Loucy (cell line): ENCODE results near the gene DSCAML1.
"Not testable (repeated sequence)": the region's sequence is repeated elsewhere in the genome, so short reads cannot be mapped to it uniquely, and the experiment has no call there.

ENCODE experiments used
- H2AFZ ChIP-seq: fragments of 200-600 bp; sonication (generic); 2 replicates; pipeline ENCODE4 v1.6.0; 2016; ENCODE audit warnings: antibody characterized with exemption, mild to moderate bottlenecking, low read length, moderate library complexity
- H3F3A ChIP-seq: fragments of 200-600 bp; 2 replicates; pipeline ENCODE4 v1.6.0; 2016; ENCODE audit warnings: antibody characterized with exemption, low read depth, mild to moderate bottlenecking
- H3K27me3 ChIP-seq: fragments of 200-600 bp; sonication (generic); 2 replicates; pipeline ENCODE4 v1.6.1; 2014; ENCODE audit warnings: low read length, mild to moderate bottlenecking; ENCODE audit not compliant: insufficient read depth, poor library complexity, severe bottlenecking
- H3K36me3 ChIP-seq: fragments of 200-600 bp; sonication (generic); 2 replicates; pipeline ENCODE4 v1.6.1; 2016; ENCODE audit warnings: low read length; ENCODE audit not compliant: insufficient read depth
- H3K4me1 ChIP-seq: fragments of 200-600 bp; sonication (generic); 2 replicates; pipeline ENCODE4 v1.5.1; 2014; ENCODE audit warnings: low read length, mild to moderate bottlenecking; ENCODE audit not compliant: insufficient read depth, poor library complexity, severe bottlenecking
- H3K4me2 ChIP-seq: fragments of 200-600 bp; sonication (generic); 2 replicates; pipeline ENCODE4 v1.6.0; 2014; ENCODE audit warnings: antibody characterized with exemption, low read length, low read depth, mild to moderate bottlenecking; ENCODE audit not compliant: poor library complexity, severe bottlenecking
- H3K4me3 ChIP-seq: fragments of 200-600 bp; sonication (generic); 2 replicates; pipeline ENCODE4 v1.5.1; 2014; ENCODE audit warnings: low read length, mild to moderate bottlenecking, mixed read lengths; ENCODE audit not compliant: poor library complexity, severe bottlenecking
- H3K79me2 ChIP-seq: fragments of 200-600 bp; sonication (generic); 2 replicates; pipeline ENCODE4 v1.6.1; 2014; ENCODE audit warnings: low read length; ENCODE audit not compliant: insufficient read depth
- H3K9ac ChIP-seq: fragments of 200-600 bp; sonication (generic); 2 replicates; pipeline ENCODE4 v1.6.0; 2014; ENCODE audit warnings: mild to moderate bottlenecking, low read depth, low read length, moderate library complexity; ENCODE audit not compliant: poor library complexity, severe bottlenecking
- H3K9me2 ChIP-seq: fragments of 200-600 bp; sonication (generic); replicated peaks from 2 replicates; pipeline ENCODE4 v1.6.1; 2016; ENCODE audit warnings: low read depth, low read length, mixed read lengths
- H3K9me3 ChIP-seq: fragments of 200-600 bp; sonication (generic); 2 replicates; pipeline ENCODE4 v1.6.1; 2014; ENCODE audit warnings: mild to moderate bottlenecking, antibody characterized with exemption, low read length, low read depth; ENCODE audit not compliant: insufficient read depth
- H4K20me1 ChIP-seq: fragments of 200-600 bp; sonication (generic); 2 replicates; pipeline ENCODE4 v1.6.0; 2014; ENCODE audit warnings: antibody characterized with exemption, low read length, mild to moderate bottlenecking; ENCODE audit not compliant: insufficient read depth, poor library complexity, severe bottlenecking
- EZH2phosphoT487 ChIP-seq: fragments of 200-600 bp; IDR thresholded peaks from 2 replicates; pipeline ENCODE4 v1.6.1; 2018; ENCODE audit warnings: antibody characterized with exemption, mild to moderate bottlenecking, moderate library complexity, borderline replicate concordance
- TF ChIP-seq, protein P1 (sequence below): fragments of 200-600 bp; sonication (generic); conservative IDR thresholded peaks from 2 replicates; pipeline ENCODE4 v1.5.1; 2014; ENCODE audit warnings: mild to moderate bottlenecking, antibody characterized with exemption, low read length

Gene DSCAML1

DNA sequence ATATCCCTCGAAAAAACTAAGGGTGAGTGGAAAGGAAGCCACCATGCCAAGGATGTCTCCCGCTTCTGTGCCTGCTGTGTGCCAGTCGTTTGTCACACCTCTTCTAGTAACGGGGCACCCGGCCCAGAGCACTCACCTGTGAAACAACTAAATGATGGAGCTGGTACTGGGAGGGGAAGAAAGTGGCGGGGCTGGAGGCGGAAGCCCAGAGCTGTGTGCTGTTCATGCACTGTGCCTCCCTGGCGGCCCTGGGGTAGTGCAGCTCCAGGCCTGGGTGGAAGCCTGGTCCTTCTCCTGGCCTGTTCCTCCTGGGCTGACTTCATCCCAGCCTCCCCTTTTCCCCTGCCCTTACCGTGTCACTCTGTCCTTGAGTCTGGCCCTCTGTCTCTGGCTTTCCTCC lies 339.2 kb downstream of the DSCAML1 start:
- H3K36me3 ChIP-seq = no peaks in the 10 kb centered on the region
- H3F3A ChIP-seq = no peaks in the 10 kb centered on the region
- H3K9me3 ChIP-seq = no peaks in the 10 kb centered on the region
- no peak overlapping the region for H3K9ac ChIP-seq
- H3K4me2 ChIP-seq = no peak overlapping the region
- no peak for TF ChIP-seq EZH2phosphoT487
- TF ChIP-seq, protein P1, sequence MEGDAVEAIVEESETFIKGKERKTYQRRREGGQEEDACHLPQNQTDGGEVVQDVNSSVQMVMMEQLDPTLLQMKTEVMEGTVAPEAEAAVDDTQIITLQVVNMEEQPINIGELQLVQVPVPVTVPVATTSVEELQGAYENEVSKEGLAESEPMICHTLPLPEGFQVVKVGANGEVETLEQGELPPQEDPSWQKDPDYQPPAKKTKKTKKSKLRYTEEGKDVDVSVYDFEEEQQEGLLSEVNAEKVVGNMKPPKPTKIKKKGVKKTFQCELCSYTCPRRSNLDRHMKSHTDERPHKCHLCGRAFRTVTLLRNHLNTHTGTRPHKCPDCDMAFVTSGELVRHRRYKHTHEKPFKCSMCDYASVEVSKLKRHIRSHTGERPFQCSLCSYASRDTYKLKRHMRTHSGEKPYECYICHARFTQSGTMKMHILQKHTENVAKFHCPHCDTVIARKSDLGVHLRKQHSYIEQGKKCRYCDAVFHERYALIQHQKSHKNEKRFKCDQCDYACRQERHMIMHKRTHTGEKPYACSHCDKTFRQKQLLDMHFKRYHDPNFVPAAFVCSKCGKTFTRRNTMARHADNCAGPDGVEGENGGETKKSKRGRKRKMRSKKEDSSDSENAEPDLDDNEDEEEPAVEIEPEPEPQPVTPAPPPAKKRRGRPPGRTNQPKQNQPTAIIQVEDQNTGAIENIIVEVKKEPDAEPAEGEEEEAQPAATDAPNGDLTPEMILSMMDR = no peak
- H3K79me2 ChIP-seq = no peaks in the 10 kb centered on the region
- H2AFZ ChIP-seq = no peak overlapping the region
- no peaks in the 10 kb centered on the region for H3K27me3 ChIP-seq
- H3K4me1 ChIP-seq = no peaks in the 10 kb centered on the region
- no peak overlapping the region for H3K4me3 ChIP-seq
- H3K9me2 ChIP-seq = no peaks in the 10 kb centered on the region
- no peaks in the 10 kb centered on the region for H4K20me1 ChIP-seq

DNA sequence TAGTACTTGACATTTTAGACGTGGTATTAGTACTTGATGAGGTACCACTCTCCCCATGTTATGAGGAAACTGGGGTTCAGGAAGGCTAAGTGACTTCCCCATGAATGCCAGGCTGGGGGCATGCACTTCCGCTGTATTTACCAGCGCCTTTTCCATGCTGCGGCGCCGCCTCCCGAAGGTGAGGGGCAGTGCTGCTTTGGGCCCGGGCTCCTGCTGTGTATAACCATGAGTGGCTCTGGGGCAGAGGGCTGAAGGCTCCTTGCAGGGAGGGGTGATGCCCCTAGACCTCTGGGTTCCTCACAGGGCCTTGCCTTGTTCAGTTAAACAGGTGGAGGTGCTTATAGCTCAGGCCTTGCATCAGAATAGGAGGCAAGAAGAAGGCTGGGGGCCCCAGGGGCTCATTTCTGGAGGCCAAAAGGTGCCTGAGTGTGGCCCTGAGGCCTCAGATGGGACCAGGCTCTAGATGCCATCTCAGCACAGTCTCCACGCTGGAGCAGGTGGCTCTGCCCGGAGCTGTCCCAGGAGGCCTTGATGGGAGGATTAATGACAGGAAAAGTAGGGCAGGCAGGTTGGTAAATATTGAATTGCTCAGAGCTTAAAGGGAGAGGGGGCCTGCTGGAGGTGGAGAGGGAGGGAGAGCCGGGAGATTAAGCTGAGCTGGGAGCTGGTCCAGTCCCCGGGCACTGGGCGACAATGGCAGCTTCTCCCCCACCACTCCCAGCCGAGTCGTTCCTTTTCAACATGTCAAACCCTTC lies 339.8 kb downstream of the DSCAML1 start:
- Histone ChIP-seq H3F3A (no peaks in the 10 kb centered on the region), H3K36me3 (no peaks in the 10 kb centered on the region), H3K9me3 (no peaks in the 10 kb centered on the region), H3K9me2 (no peaks in the 10 kb centered on the region), H3K79me2 (no peaks in the 10 kb centered on the region), H3K9ac (no peak overlapping the region), H4K20me1 (no peaks in the 10 kb centered on the region), H2AFZ (no peak overlapping the region), H3K4me2 (no peak overlapping the region), H3K4me1 (no peaks in the 10 kb centered on the region), H3K4me3 (no peak overlapping the region), H3K27me3 (no peaks in the 10 kb centered on the region)
- no peak for TF ChIP-seq EZH2phosphoT487
- TF ChIP-seq, protein P1 = no peak

DNA sequence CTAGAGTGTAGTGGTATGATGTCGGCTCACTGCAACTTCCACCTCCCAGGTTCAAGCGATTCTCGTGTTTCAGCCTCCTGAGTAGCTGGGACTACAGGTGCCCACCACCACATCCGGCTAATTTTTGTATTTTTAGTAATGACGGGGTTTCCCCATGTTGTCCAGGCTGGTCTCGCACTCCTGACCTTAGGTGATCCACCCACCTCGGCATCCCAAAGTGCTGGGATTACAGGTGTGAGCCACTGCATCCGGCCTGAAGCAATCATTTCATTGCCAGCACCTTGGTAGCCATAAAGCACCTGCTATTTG lies 340.3 kb downstream of the DSCAML1 start:
- not testable (repeated sequence) for H3K9me3 ChIP-seq, H3F3A ChIP-seq, H3K79me2 ChIP-seq, H3K9ac ChIP-seq, H3K9me2 ChIP-seq, H4K20me1 ChIP-seq, H3K4me3 ChIP-seq, H3K27me3 ChIP-seq, H3K4me1 ChIP-seq, H3K36me3 ChIP-seq, H2AFZ ChIP-seq, H3K4me2 ChIP-seq

DNA sequence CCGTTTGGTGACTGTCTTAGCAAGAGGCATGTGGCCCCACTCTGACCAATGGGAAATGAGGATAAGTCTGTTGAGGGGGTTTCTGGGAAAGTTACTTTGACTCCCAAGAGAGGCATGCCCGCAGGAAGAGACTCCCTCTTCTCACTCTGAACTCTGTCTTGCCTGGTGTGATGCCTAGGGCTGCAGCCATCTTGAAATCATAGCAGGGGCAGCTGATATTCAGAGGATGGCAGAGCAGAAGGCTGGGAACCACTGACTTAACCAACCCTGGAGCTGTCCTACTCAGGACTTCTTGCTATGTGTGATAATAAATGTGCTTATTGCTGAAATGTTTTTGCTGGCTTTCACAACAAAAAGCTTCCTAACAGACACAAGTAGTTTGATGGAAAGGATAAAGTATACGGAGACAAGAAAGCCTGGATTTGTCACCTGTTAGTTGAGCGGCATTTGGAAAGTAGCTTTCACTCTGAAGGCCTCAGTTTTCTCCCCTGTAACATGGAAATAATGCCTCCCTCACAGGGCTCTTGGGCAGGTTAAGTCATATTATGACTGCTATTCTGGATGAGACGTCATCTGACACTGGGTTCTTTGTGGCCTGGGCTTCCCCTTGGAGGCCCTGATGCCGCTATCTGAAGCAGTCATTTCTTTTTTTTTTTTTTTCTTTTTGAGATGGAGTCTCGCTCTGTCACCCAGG lies 340.8 kb downstream of the DSCAML1 start:
- TF ChIP-seq, protein P1 = no peak
- no peak for TF ChIP-seq EZH2phosphoT487
- H3K4me2 ChIP-seq = no peak overlapping the region
- H2AFZ ChIP-seq = no peak overlapping the region
- H3K9me2 ChIP-seq = no peaks in the 10 kb centered on the region
- H3K4me1 ChIP-seq = no peaks in the 10 kb centered on the region
- no peaks in the 10 kb centered on the region for H3K27me3 ChIP-seq
- H3K9me3 ChIP-seq = no peaks in the 10 kb centered on the region
- H3K9ac ChIP-seq = no peak overlapping the region
- no peaks in the 10 kb centered on the region for H3K36me3 ChIP-seq
- no peaks in the 10 kb centered on the region for H3F3A ChIP-seq
- H3K79me2 ChIP-seq = no peaks in the 10 kb centered on the region
- no peaks in the 10 kb centered on the region for H4K20me1 ChIP-seq
- H3K4me3 ChIP-seq = no peak overlapping the region
